Measurements from ENCODE around the gene SOHLH1. TPM values are rescaled to one million over a fixed set of nuclear protein-coding genes. Genes with fewer than 3 reads are reported as not detected.

SOHLH1 gene
- total and polyA plus RNA-seq, 7 donors, result not detected

DNA sequence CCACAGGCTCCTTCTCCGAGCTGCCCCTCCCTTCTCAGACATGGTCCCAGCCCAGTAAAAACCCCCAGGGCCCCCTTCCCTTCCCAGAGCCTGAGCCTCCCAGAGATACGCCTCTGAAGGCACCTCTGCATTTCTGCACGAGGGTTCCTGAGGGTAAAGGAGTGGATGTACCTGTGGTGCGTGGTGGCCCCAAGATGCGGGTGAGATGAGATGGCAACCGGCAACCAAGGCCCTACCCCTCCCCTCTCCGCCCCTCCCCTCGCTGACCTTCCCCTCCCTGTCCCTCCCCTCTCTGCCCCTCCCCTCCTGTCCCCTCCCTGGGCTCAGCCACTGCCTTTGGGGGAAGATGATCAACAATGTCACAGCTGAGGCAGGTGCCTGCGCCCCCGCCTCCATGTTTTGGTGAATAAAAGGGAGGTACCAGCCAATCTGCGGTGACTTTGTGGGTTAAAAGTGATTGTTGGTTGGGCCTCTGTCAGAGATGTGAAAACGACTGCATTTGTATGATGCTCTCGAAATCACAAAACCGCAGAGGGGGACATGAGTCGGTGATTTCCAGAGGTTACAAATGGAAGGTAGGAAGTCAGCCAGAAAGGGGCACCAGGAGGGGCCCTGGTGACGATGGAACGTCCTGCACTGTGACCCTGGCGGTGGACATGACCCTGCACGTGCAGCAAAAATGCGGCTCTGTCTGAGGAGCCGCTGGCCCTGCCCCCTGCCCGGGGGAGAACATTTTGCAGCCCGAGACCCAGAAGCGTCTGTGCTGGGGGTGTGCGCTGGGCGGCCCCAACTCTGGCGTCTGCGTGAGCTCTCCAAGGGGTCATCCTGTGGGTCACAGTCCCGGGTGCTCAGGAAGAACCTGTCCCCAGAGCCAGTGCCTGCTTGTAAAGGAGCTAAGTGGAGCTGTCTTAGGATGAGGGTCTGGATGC lies 32.5 kb downstream of the SOHLH1 start:
- Histone ChIP-seq H3K27me3 (peaks cover 0 to 41% (median 0%) of the 10 kb centered on the region in 3 donors), H3K9me3 (no peaks in the 10 kb centered on the region), H3K4me3 (no peak overlapping the region), H3K36me3 (no peaks in the 10 kb centered on the region), H3K27ac (no peak overlapping the region), H3K4me1 (no peaks in the 10 kb centered on the region)
- intact Hi-C loops (cut with DNase I), result no loop called here
- TF ChIP-seq POLR2A (IDR thresholded peaks at IDR 0.05) (no peak), POLR2AphosphoS5 (IDR thresholded peaks at IDR 0.05) (no peak), EP300 (IDR thresholded peaks at IDR 0.05) (no peak)
- TF ChIP-seq, protein P1, sequence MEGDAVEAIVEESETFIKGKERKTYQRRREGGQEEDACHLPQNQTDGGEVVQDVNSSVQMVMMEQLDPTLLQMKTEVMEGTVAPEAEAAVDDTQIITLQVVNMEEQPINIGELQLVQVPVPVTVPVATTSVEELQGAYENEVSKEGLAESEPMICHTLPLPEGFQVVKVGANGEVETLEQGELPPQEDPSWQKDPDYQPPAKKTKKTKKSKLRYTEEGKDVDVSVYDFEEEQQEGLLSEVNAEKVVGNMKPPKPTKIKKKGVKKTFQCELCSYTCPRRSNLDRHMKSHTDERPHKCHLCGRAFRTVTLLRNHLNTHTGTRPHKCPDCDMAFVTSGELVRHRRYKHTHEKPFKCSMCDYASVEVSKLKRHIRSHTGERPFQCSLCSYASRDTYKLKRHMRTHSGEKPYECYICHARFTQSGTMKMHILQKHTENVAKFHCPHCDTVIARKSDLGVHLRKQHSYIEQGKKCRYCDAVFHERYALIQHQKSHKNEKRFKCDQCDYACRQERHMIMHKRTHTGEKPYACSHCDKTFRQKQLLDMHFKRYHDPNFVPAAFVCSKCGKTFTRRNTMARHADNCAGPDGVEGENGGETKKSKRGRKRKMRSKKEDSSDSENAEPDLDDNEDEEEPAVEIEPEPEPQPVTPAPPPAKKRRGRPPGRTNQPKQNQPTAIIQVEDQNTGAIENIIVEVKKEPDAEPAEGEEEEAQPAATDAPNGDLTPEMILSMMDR (IDR thresholded peaks at IDR 0.05), result no peak
- WGBS, 2 donors, result 61 to 62% methylated on average over 29 of the region's 29 CpGs
- DNase-seq, result no peak

DNA sequence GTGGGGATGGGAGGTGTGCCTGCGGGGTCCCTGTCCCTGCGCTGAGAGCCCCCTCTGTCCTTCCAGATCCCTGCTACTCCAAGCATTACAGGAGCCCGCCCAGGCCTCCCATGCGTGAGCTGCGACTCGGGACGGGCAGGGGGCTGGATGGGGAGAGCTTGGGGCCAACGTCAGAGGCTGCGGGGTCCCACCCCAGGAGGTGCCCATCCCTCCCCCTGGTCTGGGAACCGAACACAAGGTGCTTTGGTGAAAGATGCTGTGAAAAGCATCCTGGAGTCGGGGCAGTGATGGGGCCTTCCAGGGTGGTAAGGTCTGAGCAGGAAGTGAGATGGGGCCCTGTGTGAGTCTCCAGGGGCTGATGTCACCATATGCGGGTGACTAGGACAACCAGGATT lies 33.5 kb downstream of the SOHLH1 start:
- Histone ChIP-seq H3K36me3 (no peaks in the 10 kb centered on the region), H3K9me3 (no peaks in the 10 kb centered on the region), H3K27ac (no peak overlapping the region), H3K4me1 (no peaks in the 10 kb centered on the region), H3K27me3 (peaks cover 0 to 41% (median 0%) of the 10 kb centered on the region in 3 donors), H3K4me3 (no peak overlapping the region)
- intact Hi-C loops (cut with DNase I), result no loop called here
- no peak for DNase-seq
- TF ChIP-seq EP300 (IDR thresholded peaks at IDR 0.05) (no peak), POLR2A (IDR thresholded peaks at IDR 0.05) (no peak)
- WGBS, 2 donors, result 78 to 81% methylated on average over 12 of the region's 12 CpGs

DNA sequence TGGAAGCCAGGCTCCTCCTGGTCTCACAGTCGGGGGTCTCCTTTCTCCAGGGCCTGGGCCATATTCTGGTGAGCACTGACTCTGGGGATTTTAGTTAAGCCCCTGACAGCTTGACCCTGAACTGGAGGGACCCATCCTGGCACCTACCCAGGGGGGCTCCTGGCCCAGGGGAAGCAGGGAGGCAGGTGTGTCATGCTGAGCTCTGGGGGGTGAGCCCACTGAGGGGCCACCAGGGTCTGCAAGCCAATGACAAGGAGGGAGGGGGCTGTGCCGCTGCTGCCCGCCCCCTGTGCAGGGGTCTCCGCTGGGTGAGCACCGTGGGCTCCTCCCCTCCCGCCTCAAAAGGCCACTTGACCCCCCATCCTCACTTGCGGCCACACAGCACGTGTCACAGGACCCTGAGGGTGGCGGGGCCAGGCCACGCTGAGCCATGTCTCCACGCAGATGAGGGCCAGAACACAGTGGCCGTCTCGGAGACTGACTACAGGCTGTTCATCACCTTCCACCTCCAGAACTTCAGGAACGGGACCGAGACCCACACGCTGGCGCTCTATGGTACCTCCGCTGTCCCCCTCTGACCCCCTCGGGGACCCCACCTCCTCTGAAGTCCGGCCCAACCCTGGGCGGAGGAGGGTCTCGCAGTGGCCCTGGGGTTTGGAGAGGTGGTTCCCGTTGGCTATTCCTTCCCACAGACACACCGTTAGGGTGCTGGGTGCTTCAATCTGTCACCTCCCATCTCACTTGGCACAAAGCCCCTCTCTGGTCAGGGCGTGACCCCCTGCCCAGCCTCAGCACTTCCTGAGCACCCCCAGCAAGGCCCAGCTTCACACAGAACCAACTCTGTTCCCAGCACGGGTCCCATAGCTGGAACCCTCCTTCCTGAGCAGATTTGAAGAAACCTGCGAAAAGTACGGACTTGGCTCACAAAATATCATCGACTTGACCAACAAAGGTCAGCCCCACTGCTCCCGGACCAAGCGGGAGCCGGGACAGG lies 34.2 kb downstream of the SOHLH1 start:
- H3K27me3 ChIP-seq, result peaks cover 0 to 41% (median 0%) of the 10 kb centered on the region in 3 donors

DNA sequence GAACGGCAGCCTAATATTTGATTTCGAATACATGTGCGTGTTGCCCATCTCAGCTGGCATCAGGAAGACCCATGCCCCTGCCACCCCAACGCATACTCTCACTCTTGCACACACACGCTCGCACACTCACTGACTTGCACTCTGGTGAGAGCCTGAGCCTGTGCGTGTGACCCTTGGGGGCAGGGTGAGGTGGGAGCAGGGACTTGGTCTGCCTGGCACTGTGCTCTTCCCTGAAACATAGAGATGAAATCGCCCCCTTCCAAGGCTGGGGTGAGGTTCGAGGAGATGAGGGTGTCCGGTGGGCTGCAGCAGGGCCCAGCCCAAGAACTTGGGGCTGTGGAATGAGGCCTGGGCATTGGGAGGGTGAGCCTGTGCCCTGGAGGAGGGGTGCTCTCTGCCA lies 35.0 kb downstream of the SOHLH1 start:
- DNase-seq, result no peak
- peaks cover 0 to 32% (median 0%) of the 10 kb centered on the region in 3 donors for H3K27me3 ChIP-seq
- H3K4me3 ChIP-seq, result no peak overlapping the region
- H3K36me3 ChIP-seq, result no peaks in the 10 kb centered on the region
- 81 to 88% methylated on average over 10 of the region's 10 CpGs for WGBS, 2 donors
- H3K9me3 ChIP-seq, result no peaks in the 10 kb centered on the region
- no peaks in the 10 kb centered on the region for H3K4me1 ChIP-seq
- intact Hi-C loops (cut with DNase I), result no loop called here
- no peak overlapping the region for H3K27ac ChIP-seq
- TF ChIP-seq POLR2AphosphoS5 (IDR thresholded peaks at IDR 0.05) (no peak), EP300 (IDR thresholded peaks at IDR 0.05) (no peak), POLR2A (IDR thresholded peaks at IDR 0.05) (no peak)
- TF ChIP-seq, protein P1 (IDR thresholded peaks at IDR 0.05), result no peak

More for the DNA sequence above, 34.2 kb downstream of the SOHLH1 start:
- H3K36me3 ChIP-seq, result no peaks in the 10 kb centered on the region
- no peak overlapping the region for H3K4me3 ChIP-seq
- no peak for DNase-seq
- TF ChIP-seq EP300 (IDR thresholded peaks at IDR 0.05) (no peak), POLR2A (IDR thresholded peaks at IDR 0.05) (no peak), POLR2AphosphoS5 (IDR thresholded peaks at IDR 0.05) (no peak)
- TF ChIP-seq, protein P1 (IDR thresholded peaks at IDR 0.05), result no peak
- WGBS, 2 donors, result 74 to 83% methylated on average over 32 of the region's 32 CpGs
- intact Hi-C loops (cut with DNase I), result no loop called here
- H3K9me3 ChIP-seq, result no peaks in the 10 kb centered on the region
- H3K4me1 ChIP-seq, result no peaks in the 10 kb centered on the region
- H3K27ac ChIP-seq, result no peak overlapping the region

All from sigmoid colon (tissue), 7 donors.